ENCODE measurements around the gene CPEB3. TPM values are rescaled to one million over a fixed set of nuclear protein-coding genes. Genes with fewer than 3 reads are reported as not detected.
"Not testable (repeated sequence)": the region's sequence is repeated elsewhere in the genome, so short reads cannot be mapped to it uniquely, and the experiment has no call there.

The CPEB3 gene
- total RNA-seq, 2 experiments from 2014 or later = 0.66 to 3.2 TPM

DNA sequence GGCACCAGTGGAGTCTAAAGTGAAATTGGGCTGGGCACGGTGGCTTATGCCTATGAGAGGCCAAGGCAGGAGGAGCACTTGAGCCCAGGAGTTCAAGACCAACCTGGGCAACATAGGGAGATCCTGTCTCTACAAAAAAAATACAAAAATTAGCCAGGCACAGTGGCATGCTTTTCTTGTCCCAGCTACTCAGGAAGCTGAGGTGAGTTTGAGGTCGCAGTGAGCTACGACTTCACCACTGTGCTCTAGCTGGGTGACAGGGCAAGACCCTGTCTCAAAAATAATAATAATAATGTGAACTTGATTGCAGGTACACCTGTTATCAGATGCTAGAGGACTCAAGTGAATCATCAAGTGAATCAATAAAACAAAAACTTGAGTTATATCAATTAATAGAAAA lies 259.3 kb downstream of the CPEB3 start:
- H3K9me3 ChIP-seq (ENCODE audit: low read length) = no peaks in the 10 kb centered on the region
- H3K27ac ChIP-seq (ENCODE audit: low read depth, low read length, poor library complexity, severe bottlenecking) = no peak overlapping the region
- DNase-seq (ENCODE audit: low spot score) = no peak
- no peak overlapping the region for H3K4me3 ChIP-seq (ENCODE audit: low read depth, low read length, poor library complexity, severe bottlenecking)
- H3K4me1 ChIP-seq (ENCODE audit: insufficient read depth, low read length, poor library complexity, severe bottlenecking) = no peaks in the 10 kb centered on the region
- no peak overlapping the region for H2AFZ ChIP-seq (ENCODE audit: low read length)
- ChIA-PET CTCF (ENCODE audit: unreplicated experiment) (no interaction called here), POLR2A (no interaction called here)
- no peaks in the 10 kb centered on the region for H3K9me2 ChIP-seq (ENCODE audit: insufficient read depth, low read length)
- H3K36me3 ChIP-seq (ENCODE audit: insufficient read depth, low read length) = peaks cover 76% of the 10 kb centered on the region
- H3K79me2 ChIP-seq (ENCODE audit: insufficient read depth, low read depth, low read length) = no peaks in the 10 kb centered on the region
- H3K4me2 ChIP-seq (ENCODE audit: low read length) = no peak overlapping the region
- no peak for TF ChIP-seq EZH2phosphoT487 (IDR thresholded peaks at IDR 0.05; ENCODE audit: borderline replicate concordance, low read depth, low read length)
- TF ChIP-seq, protein P1, sequence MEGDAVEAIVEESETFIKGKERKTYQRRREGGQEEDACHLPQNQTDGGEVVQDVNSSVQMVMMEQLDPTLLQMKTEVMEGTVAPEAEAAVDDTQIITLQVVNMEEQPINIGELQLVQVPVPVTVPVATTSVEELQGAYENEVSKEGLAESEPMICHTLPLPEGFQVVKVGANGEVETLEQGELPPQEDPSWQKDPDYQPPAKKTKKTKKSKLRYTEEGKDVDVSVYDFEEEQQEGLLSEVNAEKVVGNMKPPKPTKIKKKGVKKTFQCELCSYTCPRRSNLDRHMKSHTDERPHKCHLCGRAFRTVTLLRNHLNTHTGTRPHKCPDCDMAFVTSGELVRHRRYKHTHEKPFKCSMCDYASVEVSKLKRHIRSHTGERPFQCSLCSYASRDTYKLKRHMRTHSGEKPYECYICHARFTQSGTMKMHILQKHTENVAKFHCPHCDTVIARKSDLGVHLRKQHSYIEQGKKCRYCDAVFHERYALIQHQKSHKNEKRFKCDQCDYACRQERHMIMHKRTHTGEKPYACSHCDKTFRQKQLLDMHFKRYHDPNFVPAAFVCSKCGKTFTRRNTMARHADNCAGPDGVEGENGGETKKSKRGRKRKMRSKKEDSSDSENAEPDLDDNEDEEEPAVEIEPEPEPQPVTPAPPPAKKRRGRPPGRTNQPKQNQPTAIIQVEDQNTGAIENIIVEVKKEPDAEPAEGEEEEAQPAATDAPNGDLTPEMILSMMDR (conservative IDR thresholded peaks at IDR 0.05; ENCODE audit: low read length) = no peak
- intact Hi-C loops (cut with micrococcal nuclease; ENCODE audit: unreplicated experiment) = no loop called here
- no peaks in the 10 kb centered on the region for H4K20me1 ChIP-seq (ENCODE audit: insufficient read depth, low read length)
- no TSS peak for BruUV-seq (replicated peaks)

DNA sequence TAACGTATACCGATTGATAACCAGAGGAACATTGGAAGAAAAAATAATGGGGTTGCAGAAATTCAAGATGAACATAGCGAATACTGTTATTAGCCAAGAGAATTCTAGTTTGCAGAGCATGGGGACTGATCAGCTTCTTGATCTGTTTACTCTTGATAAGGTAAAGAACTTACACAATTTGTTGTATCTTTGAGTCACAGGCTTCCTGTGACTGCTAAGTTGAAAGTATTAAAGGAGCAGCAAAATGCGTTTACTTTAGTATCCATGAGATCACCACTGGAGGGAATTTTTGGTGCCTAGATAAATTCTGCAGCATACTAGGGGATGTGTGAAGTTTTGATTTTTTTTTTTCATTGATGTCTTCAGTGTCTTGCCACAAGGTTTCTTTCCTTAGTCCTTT lies 263.7 kb downstream of the CPEB3 start:
- Histone ChIP-seq H3K4me2 (ENCODE audit: low read length) (no peak overlapping the region), H2AFZ (ENCODE audit: low read length) (no peak overlapping the region), H4K20me1 (ENCODE audit: insufficient read depth, low read length) (no peaks in the 10 kb centered on the region), H3K36me3 (ENCODE audit: insufficient read depth, low read length) (peaks cover 97% of the 10 kb centered on the region), H3K79me2 (ENCODE audit: insufficient read depth, low read depth, low read length) (no peaks in the 10 kb centered on the region), H3K4me1 (ENCODE audit: insufficient read depth, low read length, poor library complexity, severe bottlenecking) (no peaks in the 10 kb centered on the region), H3K9me3 (ENCODE audit: low read length) (no peaks in the 10 kb centered on the region), H3K27ac (ENCODE audit: low read depth, low read length, poor library complexity, severe bottlenecking) (no peak overlapping the region), H3K9me2 (ENCODE audit: insufficient read depth, low read length) (no peaks in the 10 kb centered on the region), H3K4me3 (ENCODE audit: low read depth, low read length, poor library complexity, severe bottlenecking) (no peak overlapping the region)
- ChIA-PET CTCF (ENCODE audit: unreplicated experiment) (interaction anchor here (0.6 kb wide), 1 partner anchor 18 kb away, joined by 3 read pairs; no protein-coding TSS in a partner anchor), POLR2A (interaction anchor here (0.6 to 1.0 kb wide), 3 partner anchors 18 to 268 kb away, joined by 3 to 4 read pairs (median 3); no protein-coding TSS in a partner anchor)
- TF ChIP-seq EZH2phosphoT487 (IDR thresholded peaks at IDR 0.05; ENCODE audit: borderline replicate concordance, low read depth, low read length) = no peak
- TF ChIP-seq, protein P1 (conservative IDR thresholded peaks at IDR 0.05; ENCODE audit: low read length) = no peak
- DNase-seq (ENCODE audit: low spot score) = no peak
- intact Hi-C loops (cut with micrococcal nuclease; ENCODE audit: unreplicated experiment) = no loop called here
- BruUV-seq (replicated peaks) = no TSS peak

DNA sequence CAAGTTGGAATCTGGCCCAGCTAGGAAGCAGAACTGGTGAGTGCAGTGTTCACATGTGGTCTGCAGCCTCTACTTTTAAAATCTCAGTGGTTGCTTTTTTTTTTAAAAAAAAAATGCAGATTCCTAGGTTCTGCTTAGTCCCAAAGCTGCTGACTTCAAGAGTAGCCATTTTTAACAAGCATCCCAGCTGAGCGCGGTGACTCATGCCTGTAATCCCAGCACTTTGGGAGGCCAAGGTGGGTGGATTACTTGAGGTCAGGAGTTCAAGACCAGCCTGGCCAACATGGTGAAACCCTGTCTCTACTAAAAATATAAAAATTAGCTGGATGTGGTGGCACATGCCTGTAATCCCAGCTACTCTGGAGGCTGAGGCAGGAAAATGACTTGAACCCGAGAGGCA lies 265.5 kb downstream of the CPEB3 start:
- BruUV-seq (replicated peaks); H3K4me2 ChIP-seq (ENCODE audit: low read length); intact Hi-C loops (cut with micrococcal nuclease; ENCODE audit: unreplicated experiment); H3K4me3 ChIP-seq (ENCODE audit: low read depth, low read length, poor library complexity, severe bottlenecking); H2AFZ ChIP-seq (ENCODE audit: low read length); H3K79me2 ChIP-seq (ENCODE audit: insufficient read depth, low read depth, low read length); DNase-seq (ENCODE audit: low spot score); CTCF ChIA-PET (ENCODE audit: unreplicated experiment); H3K9me2 ChIP-seq (ENCODE audit: insufficient read depth, low read length); H3K27ac ChIP-seq (ENCODE audit: low read depth, low read length, poor library complexity, severe bottlenecking); H4K20me1 ChIP-seq (ENCODE audit: insufficient read depth, low read length); H3K4me1 ChIP-seq (ENCODE audit: insufficient read depth, low read length, poor library complexity, severe bottlenecking); H3K9me3 ChIP-seq (ENCODE audit: low read length): not testable (repeated sequence)
- H3K36me3 ChIP-seq (ENCODE audit: insufficient read depth, low read length) = peaks cover 97% of the 10 kb centered on the region
- POLR2A ChIA-PET = interaction anchor here (0.7 kb wide), 1 partner anchor 269 kb away, joined by 9 read pairs; no protein-coding TSS in a partner anchor
